GM21381 (cell line): Measurements from ENCODE around the gene VGLL2.

Experiments used
- ATAC-seq: cut with Tn5 transposase; IDR thresholded peaks from one replicate; pipeline ENCODE4 v1.9.1; 2021; ENCODE audit warnings: mild to moderate bottlenecking, moderate library complexity; ENCODE audit not compliant: unreplicated experiment

The VGLL2 gene

GRCh38 chr6:117309611-117310010 is 44.3 kb downstream of the VGLL2 start:
- no peak for ATAC-seq

- no peak for ATAC-seq
Observed at GRCh38 chr6:117311310-117311709, 46.0 kb downstream of the VGLL2 start.

GRCh38 chr6:117311726-117312125 is 46.4 kb downstream of the VGLL2 start:
- no peak for ATAC-seq

GRCh38 chr6:117317261-117317660 is 51.9 kb downstream of the VGLL2 start:
- no peak for ATAC-seq
